ENCODE results near the gene ALDH18A1.

GRCh38 chr10:95635319-95635733 lies 21.2 kb downstream of the ALDH18A1 start:
- TF ChIP-seq CTCF (IDR thresholded peaks at IDR 0.05) (no peak), EZH2 (IDR thresholded peaks at IDR 0.05; ENCODE audit: borderline replicate concordance, insufficient read depth, low read depth, low read length, poor library complexity, severe bottlenecking) (no peak)

Data from B cell (primary cell).